ENCODE data around the gene GCSH.

The GCSH gene

GRCh38 chr16:81101702-81102101 is 5.5 kb upstream of the GCSH start:
- no peak for DNase-seq (ENCODE audit: low read depth, low spot score)

DNA sequence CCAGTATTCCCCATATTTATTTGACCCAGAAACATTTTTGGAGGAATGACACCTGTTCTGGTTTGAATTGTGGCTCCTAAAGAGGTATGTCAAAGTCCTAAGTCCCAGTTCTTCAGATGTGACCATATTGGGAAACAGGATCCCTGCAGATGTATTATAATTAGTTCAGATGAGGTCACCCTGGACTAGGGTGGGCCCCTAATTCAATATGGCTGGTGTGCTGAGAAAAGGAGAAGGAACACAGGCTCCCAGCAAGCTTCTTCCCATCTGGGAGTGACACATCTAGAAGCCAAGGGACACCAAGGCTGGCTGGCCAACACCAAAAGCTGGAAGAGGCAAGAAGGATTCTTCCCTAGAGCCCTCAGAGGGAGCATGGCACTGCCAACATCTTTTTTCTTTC is 3.8 kb upstream of the GCSH start:
- DNase-seq (ENCODE audit: low read depth, low spot score): no peak

DNA sequence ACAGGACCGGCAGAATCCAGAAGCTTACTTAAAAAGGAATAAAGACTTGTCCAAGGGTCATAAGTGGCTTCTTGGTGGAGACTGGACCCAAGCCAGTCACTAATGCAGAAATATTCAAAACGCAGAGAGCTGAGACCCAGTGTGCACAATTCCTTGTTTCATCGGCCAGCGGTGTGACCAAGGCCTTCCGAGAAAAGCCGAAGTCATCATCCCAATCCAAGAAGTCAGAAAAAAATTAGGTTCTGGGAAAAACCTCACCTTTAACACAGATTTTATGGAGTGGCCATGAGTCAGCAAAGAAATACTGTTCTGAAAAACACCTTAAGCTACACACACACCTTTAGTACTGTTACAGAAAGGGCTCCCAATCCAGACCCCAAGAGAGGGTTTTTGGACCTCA is 1.0 kb upstream of the GCSH start:
- no peak for DNase-seq (ENCODE audit: low read depth, low spot score)

GRCh38 chr16:81096715-81097208 is 567 bp upstream of the GCSH start:
- DNase-seq (ENCODE audit: low read depth, low spot score): no peak

DNA sequence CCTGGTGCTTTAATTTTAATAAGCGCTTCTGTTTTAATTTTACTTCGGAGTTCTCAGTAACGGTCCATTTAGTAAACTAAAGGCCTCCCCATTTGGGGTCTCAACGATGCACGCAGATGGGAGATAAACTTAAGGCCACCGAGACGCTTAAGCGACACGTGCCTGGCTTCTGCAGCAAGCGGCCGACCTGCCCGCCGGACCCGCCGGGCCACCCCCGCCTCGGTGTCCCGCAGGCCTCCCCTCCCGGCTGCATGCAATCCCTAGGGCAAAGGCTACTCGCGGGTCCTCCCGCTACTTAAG is 592 bp downstream of the GCSH start:
- no peak for DNase-seq (ENCODE audit: low read depth, low spot score)

GRCh38 chr16:81094771-81095251 is 1.4 kb downstream of the GCSH start:
- no peak for DNase-seq (ENCODE audit: low read depth, low spot score)

DNA sequence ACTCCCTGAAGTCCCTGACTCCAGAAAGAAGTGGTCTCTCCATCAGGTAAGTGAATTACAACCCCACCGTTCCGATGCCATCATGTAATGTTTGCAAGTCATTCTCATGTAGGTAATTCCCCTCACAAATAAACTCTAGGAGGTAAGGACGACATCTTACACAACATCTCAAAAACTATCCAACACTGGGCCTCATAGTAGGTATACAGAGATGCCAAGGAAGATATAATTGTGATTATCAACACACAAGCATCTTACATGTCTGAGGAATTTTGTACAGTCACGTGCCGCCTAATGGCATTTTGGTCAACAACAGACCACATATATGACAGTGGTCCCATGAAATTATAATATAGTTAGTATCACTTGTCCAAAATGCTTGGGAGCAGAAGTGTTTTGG is 7.4 kb downstream of the GCSH start:
- DNase-seq (ENCODE audit: low read depth, low spot score): no peak

- DNase-seq (ENCODE audit: low read depth, low spot score): no peak
These were observed 15.2 kb downstream of the GCSH start for GRCh38 chr16:81081014-81081413.

GRCh38 chr16:81080233-81080632 is 16.0 kb downstream of the GCSH start:
- no peak for DNase-seq (ENCODE audit: low read depth, low spot score)

DNA sequence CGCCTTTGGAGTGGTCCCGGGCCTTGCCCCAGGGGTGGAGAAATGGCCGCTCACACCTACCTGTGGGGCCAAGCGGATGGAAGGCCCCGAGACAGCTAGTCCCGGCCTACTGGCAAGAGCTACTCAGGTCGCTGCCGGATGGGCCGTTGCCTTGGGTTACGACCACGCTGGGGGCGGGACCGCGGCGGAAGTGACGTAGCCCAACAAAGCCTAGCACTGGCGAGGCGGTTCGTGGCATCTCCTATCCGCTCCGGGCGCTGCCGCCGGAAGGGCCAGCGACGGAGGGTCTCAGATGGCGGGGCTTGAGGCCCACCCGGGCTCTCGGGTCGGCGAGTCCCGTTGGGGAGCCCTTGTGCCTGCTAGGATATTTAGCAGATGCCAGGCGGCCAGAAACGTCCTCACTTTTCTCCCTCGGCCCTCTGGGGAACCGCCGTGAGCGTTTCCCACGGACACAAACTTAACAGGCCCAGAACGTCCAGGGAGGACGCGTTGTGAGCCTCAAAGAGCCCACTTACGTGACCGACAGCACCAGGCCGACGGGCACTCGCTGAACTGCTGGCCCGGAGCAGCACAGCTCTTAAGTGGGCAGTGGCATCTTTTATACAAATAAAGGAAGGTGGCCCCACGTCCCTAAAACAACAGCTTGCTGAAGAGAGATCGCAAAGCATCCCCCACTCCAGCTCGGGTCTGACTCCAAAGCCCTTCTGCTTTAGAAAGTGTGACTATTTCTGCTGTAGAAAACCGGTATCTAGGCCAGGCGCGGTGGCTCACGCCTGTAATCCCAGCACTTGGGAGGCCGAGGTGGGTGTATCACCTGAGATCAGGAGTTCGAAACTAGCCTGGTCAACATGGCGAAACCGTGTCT is 18.9 kb downstream of the GCSH start, which contains the start of gene C16orf46:
Gene C16orf46 (minus strand): TSS at position 163 of the 865 bp plus-strand sequence. CDS start 13,283 bp downstream, outside the sequence.
- DNase-seq (ENCODE audit: low read depth, low spot score): peak; percentile 91

GRCh38 chr16:81076566-81077075 is 19.6 kb downstream of the GCSH start:
- peak; percentile 79 for DNase-seq (ENCODE audit: low read depth, low spot score)

DNA sequence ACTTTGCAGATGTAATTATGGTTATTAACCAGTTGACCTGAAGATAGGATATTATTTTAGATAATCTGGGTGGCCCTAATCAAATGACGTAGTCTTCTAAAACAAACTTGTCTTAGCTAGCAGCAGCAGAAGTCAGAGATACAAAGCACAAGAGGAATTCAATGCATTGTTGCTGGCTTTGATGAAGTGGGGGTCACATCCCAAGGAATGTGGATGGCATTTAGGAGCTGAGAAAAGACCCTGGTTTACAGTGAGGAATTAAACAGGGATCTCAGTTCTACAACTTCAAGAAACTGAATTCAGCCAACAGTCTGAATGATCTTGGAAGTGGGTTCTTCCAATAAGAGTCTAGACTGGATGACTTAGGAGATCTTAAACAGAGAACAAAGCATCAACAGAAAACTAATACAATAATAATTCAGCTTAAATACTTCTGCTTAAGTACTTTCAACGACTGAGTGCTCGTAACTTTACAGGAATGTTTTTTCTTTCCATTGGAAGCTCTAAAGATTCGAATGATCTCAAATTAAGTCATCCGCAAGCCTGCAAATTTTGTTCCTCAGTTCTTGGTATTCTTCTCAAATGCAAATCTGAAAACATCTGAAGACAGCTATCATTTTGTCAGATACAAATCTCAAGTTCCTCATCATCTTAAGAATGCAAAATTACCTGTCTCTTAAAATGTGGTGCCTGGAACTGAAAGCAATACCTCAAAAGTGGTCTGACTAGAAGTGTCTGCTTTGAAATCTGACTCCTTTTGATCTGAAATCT is 22.4 kb downstream of the GCSH start:
- DNase-seq (ENCODE audit: low read depth, low spot score): no peak

DNA sequence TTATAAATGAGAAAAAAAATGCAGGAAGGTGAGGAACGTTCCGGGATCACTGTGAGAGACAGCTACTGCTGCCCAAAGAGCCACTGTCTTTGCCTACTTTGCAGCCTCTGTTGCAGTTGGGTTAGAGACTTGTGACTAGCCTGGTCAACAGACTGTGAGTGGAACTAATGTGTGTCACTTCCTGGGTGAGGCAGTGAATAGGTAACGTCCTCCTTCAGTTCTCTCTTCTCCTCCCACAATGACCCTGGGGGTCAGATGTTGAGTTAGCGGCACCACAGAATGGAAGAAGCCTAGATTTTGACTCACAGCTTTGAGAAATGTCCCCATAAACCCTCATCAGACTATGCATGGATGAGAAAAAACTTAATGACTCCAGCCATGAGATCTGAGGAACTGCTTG is 24.4 kb downstream of the GCSH start:
- no peak for DNase-seq (ENCODE audit: low read depth, low spot score)

- no peak for DNase-seq (ENCODE audit: low read depth, low spot score)
These were observed 25.2 kb downstream of the GCSH start for GRCh38 chr16:81070979-81071378.

DNA sequence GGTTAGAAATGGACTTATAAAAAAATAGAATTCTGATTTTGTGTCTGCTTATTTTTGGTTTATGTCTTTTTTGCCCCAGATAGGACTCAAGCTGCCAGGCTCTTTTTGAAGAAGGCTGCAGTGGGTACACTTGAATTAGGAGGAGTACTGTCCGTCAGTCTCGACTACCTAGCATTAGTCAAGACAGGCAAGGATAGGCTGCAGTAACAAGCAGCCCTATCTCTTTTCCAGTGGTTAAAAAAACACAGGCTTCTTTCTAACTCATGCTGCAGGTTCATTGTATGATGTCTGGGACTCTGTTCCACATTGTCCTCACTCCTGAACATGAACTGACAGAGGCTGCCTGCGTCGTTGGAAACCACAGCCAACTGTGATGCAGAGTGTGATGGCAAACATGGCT is 27.1 kb downstream of the GCSH start:
- DNase-seq (ENCODE audit: low read depth, low spot score): no peak

DNA sequence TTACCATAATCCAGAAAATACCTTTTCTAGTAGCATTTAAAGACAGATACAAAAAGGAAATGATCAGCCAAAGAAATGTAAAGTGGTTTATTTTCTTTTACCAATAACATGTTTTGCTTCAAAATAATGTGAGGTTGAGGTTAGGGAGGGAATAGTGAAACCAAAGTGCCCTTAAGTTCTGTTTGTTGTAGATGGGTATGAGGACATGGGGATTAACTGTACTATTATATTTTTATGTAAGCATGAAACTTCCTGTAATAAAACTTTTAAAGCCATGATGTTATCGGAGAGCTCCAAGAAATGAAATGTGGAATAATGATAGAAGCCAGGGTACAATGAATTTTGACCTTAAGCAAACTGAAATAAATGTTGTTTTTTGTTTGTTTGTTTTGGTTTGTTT is 29.0 kb downstream of the GCSH start:
- DNase-seq (ENCODE audit: low read depth, low spot score): no peak

- no peak for DNase-seq (ENCODE audit: low read depth, low spot score)
These were observed 29.5 kb downstream of the GCSH start for GRCh38 chr16:81066681-81067080.

GRCh38 chr16:81061871-81062608 is 34.2 kb downstream of the GCSH start:
- DNase-seq (ENCODE audit: low read depth, low spot score): no peak

- DNase-seq (ENCODE audit: low read depth, low spot score): no peak
These were observed 34.9 kb downstream of the GCSH start for GRCh38 chr16:81061307-81061640.

DNA sequence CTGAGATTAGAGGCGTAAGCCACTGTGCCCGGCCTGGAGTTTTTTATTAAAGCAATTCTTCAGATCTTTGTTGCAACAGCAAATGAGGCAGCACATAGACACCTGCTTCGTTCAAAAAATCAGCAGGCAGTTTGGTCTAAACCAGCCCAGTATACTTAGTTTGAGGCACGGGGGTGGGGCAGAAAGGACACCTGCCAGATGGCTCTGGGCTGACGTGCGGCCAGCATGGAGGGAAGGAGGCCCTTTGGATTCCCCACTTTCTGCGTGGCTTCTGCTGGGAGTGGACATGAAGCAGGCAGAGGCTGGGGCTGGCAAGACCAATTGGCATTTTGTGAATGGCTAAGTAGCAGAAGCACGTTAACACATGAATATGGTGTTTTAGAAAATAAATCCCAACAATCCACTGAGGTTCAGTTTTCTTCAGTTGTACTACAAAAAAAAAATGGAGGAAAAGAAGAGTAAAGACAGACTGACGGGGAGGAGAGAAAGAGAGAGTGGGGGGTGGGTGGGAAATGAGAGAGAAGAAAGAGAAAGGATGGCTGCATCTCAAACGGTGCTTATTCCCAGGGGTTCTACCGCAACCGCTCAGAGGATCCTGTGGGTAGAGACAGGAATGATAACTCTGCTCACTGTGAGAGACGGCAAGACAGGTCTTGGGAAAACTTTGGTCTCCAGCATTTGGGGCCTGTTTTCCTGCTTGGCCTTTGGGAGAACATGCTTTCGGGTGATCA is 35.5 kb downstream of the GCSH start:
- DNase-seq (ENCODE audit: low read depth, low spot score): no peak

DNA sequence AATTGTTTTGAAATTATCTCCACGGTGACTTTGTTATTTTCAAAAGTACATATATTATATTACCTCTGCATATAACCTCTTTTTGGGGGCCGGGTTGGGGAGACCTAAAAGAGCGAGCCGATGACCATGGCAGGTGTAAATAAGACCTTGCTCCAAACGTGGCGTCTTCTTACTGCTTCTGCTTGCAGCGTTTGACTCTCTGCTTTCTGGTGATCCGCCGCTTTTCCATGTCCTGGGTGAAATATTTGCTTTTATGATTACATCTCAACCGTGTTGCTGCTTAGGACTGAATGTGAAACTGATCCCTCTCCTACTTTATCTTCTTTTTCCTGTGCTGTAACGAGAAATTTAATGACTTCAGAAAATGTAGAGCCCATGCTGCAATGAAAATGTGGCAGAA is 42.4 kb downstream of the GCSH start:
- DNase-seq (ENCODE audit: low read depth, low spot score): no peak
